Astrocyte (in vitro differentiated cells and primary cell): Measurements from ENCODE around the gene C9orf50.

Experiments
- EZH2 ChIP-seq: IDR thresholded peaks from 2 replicates; pipeline ENCODE4 v1.6.1; 2012; ENCODE audit warnings: mild to moderate bottlenecking, low read length, inconsistent platforms; ENCODE audit not compliant: insufficient read depth
- TF ChIP-seq, protein P1 (sequence below): IDR thresholded peaks from 2 replicates; pipeline ENCODE4 v1.5.1; 2011; ENCODE audit warnings: low read depth, mild to moderate bottlenecking, inconsistent platforms, low read length, moderate library complexity; ENCODE audit not compliant: insufficient read depth

- TF ChIP-seq, protein P1, sequence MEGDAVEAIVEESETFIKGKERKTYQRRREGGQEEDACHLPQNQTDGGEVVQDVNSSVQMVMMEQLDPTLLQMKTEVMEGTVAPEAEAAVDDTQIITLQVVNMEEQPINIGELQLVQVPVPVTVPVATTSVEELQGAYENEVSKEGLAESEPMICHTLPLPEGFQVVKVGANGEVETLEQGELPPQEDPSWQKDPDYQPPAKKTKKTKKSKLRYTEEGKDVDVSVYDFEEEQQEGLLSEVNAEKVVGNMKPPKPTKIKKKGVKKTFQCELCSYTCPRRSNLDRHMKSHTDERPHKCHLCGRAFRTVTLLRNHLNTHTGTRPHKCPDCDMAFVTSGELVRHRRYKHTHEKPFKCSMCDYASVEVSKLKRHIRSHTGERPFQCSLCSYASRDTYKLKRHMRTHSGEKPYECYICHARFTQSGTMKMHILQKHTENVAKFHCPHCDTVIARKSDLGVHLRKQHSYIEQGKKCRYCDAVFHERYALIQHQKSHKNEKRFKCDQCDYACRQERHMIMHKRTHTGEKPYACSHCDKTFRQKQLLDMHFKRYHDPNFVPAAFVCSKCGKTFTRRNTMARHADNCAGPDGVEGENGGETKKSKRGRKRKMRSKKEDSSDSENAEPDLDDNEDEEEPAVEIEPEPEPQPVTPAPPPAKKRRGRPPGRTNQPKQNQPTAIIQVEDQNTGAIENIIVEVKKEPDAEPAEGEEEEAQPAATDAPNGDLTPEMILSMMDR, result no peak
- no peak for TF ChIP-seq EZH2
Measured at GRCh38 chr9:129644365-129644764, 23.5 kb upstream of the C9orf50 start.
